Nephron (organoid): ENCODE data around the gene PDIA2.
"Not testable (repeated sequence)": the region's sequence is repeated elsewhere in the genome, so short reads cannot be mapped to it uniquely, and the experiment has no call there.

Source experiments
- H3K27ac Mint-ChIP-seq, 3 experiments: 2 replicates each; pipeline ENCODE4 v1.8.0; 2020; ENCODE audit warnings: mixed read lengths in 3 of 3, mild to moderate bottlenecking in 2 of 3, moderate library complexity in 1 of 3
- H3K27me3 Mint-ChIP-seq: 2 replicates; pipeline ENCODE4 v1.8.0; 2021; ENCODE audit warnings: low read depth, mild to moderate bottlenecking, moderate library complexity, mixed read lengths
- H3K36me3 Mint-ChIP-seq: 2 replicates; pipeline ENCODE4 v1.8.0; 2020; ENCODE audit warnings: low read depth, mixed read lengths
- H3K4me1 Mint-ChIP-seq: 2 replicates; pipeline ENCODE4 v1.8.0; 2020; ENCODE audit warnings: mixed read lengths
- H3K4me3 Mint-ChIP-seq, 3 experiments: 2 replicates each; pipeline ENCODE4 v1.8.0; 2020; ENCODE audit warnings: mild to moderate bottlenecking in 3 of 3, mixed read lengths in 3 of 3, moderate library complexity in 2 of 3
- H3K9me3 Mint-ChIP-seq: 2 replicates; pipeline ENCODE4 v1.8.0; 2020; ENCODE audit warnings: mixed read lengths
- CTCF ChIP-seq, 3 experiments: fragments of 200-600 bp; sonication (generic); IDR thresholded peaks; one replicate each; pipeline ENCODE4 v1.5.0; 2021; ENCODE audit warnings: antibody characterized with exemption in 3 of 3; ENCODE audit not compliant: unreplicated experiment in 3 of 3

Gene PDIA2

GRCh38 chr16:254461-254860, 28.5 kb upstream of the PDIA2 start:
- Mint-ChIP-seq H3K27me3 (no peaks in the 10 kb centered on the region), H3K36me3 (peaks cover 62% of the 10 kb centered on the region)

GRCh38 chr16:255183-255582, 27.8 kb upstream of the PDIA2 start:
- Mint-ChIP-seq H3K27ac (no peak overlapping the region), H3K4me1 (peaks cover 14% of the 10 kb centered on the region), H3K27me3 (no peaks in the 10 kb centered on the region), H3K4me3 (no peak overlapping the region), H3K36me3 (peaks cover 61% of the 10 kb centered on the region), H3K9me3 (peaks cover 4% of the 10 kb centered on the region)
- TF ChIP-seq CTCF (IDR thresholded peaks at IDR 0.05; ENCODE audit: unreplicated experiment in 3 of 3): no peak

More at GRCh38 chr16:254461-254860, 28.5 kb upstream of the PDIA2 start:
- TF ChIP-seq CTCF (IDR thresholded peaks at IDR 0.05; ENCODE audit: unreplicated experiment in 3 of 3): no peak
- H3K9me3 Mint-ChIP-seq: peaks cover 4% of the 10 kb centered on the region
- H3K27ac Mint-ChIP-seq: no peak overlapping the region
- peaks cover 15% of the 10 kb centered on the region for H3K4me1 Mint-ChIP-seq
- H3K4me3 Mint-ChIP-seq: no peak overlapping the region

- H3K27ac Mint-ChIP-seq, H3K4me3 Mint-ChIP-seq, H3K4me1 Mint-ChIP-seq, H3K9me3 Mint-ChIP-seq, H3K27me3 Mint-ChIP-seq: not testable (repeated sequence)
- peaks cover 62% of the 10 kb centered on the region for H3K36me3 Mint-ChIP-seq
These were observed 24.9 kb upstream of the PDIA2 start for GRCh38 chr16:258091-258490.

DNA sequence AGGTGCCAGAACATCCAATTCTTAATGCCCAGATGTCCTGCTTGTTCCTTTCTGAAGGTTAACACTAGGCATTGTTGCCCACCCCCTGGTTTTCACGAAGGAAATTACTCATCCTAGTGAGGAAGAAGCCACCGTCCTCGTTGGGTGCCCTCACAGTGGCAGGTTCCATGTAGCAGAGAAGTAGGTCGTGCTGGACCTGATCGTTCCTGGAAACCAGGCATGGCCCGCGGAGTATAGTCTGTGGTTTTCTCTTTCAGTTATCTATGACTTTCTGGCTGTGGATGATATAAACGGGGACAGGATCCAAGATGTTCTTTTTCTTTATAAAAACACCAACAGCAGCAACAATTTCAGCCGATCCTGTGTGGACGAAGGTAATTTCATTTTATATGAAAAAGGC, 23.7 kb upstream of the PDIA2 start:
- TF ChIP-seq CTCF (IDR thresholded peaks at IDR 0.05; ENCODE audit: unreplicated experiment in 3 of 3): no peak
- Mint-ChIP-seq H3K4me1 (no peaks in the 10 kb centered on the region), H3K27ac (no peak overlapping the region), H3K9me3 (peaks cover 4% of the 10 kb centered on the region), H3K4me3 (no peak overlapping the region), H3K27me3 (no peaks in the 10 kb centered on the region), H3K36me3 (peaks cover 57% of the 10 kb centered on the region)

- Mint-ChIP-seq H3K4me1 (no peaks in the 10 kb centered on the region), H3K36me3 (peaks cover 51% of the 10 kb centered on the region), H3K9me3 (peaks cover 4% of the 10 kb centered on the region), H3K27me3 (no peaks in the 10 kb centered on the region), H3K27ac (no peak overlapping the region), H3K4me3 (no peak overlapping the region)
- TF ChIP-seq CTCF (IDR thresholded peaks at IDR 0.05; ENCODE audit: unreplicated experiment in 3 of 3): no peak
These were observed 23.1 kb upstream of the PDIA2 start for GRCh38 chr16:259814-260253.

GRCh38 chr16:260326-260725, 22.6 kb upstream of the PDIA2 start:
- H3K9me3 Mint-ChIP-seq: peaks cover 4% of the 10 kb centered on the region
- no peak for TF ChIP-seq CTCF (IDR thresholded peaks at IDR 0.05; ENCODE audit: unreplicated experiment in 3 of 3)
- no peaks in the 10 kb centered on the region for H3K27me3 Mint-ChIP-seq
- H3K27ac Mint-ChIP-seq: no peak overlapping the region
- H3K4me1 Mint-ChIP-seq: peaks cover under 1% of the 10 kb centered on the region
- H3K36me3 Mint-ChIP-seq: peaks cover 46% of the 10 kb centered on the region
- no peak overlapping the region for H3K4me3 Mint-ChIP-seq
